HCEC 1CT (cell line): Measurements from ENCODE around the gene TTYH2.
"Not testable (repeated sequence)": the region's sequence is repeated elsewhere in the genome, so short reads cannot be mapped to it uniquely, and the experiment has no call there.

ENCODE experiments used
- DNase-seq: peaks from one replicate; pipeline ENCODE4 v3.0.0-alpha.2; 2017

TTYH2 gene, protein sequence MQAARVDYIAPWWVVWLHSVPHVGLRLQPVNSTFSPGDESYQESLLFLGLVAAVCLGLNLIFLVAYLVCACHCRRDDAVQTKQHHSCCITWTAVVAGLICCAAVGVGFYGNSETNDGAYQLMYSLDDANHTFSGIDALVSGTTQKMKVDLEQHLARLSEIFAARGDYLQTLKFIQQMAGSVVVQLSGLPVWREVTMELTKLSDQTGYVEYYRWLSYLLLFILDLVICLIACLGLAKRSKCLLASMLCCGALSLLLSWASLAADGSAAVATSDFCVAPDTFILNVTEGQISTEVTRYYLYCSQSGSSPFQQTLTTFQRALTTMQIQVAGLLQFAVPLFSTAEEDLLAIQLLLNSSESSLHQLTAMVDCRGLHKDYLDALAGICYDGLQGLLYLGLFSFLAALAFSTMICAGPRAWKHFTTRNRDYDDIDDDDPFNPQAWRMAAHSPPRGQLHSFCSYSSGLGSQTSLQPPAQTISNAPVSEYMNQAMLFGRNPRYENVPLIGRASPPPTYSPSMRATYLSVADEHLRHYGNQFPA

DNA sequence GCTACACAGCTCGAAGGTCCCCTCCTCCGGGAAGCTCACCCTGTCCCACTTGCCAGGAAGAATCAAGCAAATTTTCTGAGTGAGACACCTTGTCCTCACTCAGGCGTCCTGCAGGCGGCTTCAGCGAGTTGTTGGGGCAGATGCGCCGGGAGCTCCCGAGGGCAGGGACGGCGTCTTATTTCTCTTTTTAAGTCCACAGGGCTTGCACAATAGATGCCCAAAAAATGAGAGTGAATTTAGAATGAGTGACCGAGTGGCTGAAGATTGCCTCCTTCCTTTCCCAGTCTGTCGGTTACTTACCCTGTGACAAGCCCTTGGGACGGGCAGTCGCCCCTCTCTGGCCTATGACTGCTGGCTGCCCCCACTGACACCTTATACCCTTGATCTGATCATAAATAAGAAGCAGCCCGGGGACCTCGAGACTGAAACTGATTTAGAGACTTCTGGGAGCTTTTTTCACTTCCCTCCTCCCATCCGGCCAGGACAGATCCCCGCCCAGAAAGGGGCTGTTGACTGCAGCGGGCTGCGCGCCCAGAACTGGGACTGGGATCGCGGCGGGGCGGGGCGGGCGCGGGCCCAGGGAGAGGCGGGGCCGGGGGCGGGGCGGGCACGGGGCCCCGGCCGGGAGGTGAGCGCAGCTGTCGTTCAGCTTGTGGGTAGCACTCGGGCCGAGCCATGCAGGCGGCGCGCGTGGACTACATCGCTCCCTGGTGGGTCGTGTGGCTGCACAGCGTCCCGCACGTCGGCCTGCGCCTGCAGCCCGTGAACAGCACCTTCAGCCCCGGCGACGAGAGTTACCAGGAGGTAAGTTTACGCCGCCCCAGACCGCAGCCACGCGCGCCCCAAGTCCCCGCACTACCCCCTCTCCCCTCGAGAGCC is at the start of gene TTYH2:
Gene TTYH2 (plus strand): TSS at position 659 of the 879 bp plus-strand sequence. CDS start 17 bp downstream, at position 676.
- DNase-seq, result peak; percentile 83

DNA sequence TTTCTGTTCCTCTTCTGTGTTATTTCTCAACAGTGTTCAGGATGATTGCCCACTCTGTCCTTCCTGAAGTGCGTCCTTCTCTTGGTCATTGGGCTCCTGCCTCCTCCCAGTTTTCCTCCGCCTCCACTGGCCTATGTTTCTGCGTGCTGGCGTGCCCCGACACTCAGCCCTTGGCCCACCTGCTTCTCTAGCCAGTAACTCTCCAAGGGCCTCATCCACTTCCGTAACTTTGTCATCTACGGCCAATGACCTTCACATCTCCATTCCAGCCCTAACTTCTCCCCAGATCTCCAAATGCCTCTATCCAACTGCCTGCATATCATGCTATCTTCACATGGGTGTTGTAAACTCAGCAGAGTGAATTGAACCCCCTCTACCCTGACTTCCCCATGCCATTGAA is 49.5 kb upstream of the TTYH2 start:
- DNase-seq, result no peak

DNA sequence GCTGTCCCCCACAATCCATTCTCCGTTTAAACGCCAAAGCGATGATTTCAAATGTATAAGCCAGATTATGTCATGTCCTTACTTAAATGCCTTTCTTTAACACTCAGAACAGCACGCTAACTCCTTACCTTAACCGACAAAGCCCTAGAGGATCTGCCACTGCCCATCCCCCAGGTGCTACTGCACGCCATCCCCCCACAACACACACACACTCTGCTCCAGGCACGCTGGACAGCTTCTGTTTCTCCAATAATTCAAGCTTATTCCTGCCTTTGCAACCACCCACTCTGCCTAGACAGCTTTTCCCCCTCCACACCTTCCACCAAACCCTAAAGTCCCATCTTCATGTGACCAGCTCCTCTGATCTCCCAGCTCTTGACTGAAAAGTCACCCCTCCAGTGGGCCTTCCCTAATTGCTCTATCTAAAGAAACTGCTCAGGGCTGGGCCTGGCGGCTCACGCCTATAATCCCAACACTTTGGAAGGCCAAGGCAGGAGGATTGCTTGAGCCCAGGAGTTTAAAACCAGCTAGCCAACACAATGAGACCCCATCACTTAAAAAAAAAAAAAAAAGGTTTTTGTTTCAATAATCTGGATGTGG is 48.8 kb upstream of the TTYH2 start:
- DNase-seq, result no peak

DNA sequence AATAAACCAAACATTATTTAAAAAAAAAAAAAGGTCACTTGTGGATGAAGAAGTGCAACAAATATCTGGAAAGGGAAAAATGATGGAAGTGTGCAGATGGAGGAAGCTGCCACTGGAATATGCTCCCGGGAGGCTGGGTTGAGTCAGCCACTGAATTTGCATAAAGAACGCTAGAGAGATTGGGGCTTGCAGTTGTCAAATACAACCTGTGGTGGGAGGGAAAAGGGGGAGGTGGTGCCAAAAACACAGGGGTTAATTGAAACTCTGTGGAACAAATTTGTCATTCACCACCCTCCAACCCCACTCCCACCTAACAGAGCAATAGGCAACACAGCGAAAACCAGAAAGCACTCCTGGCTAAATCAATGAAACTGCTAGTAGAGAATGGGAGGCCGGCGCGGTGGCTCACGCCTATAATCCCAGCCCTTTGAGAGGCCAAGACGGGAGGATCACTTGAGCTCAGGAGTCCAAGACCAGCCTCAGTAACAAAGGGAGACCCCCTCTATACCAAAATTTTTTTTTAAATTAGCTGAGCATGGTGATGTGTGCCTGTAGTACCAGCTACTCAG is 47.5 kb upstream of the TTYH2 start:
- no peak for DNase-seq

DNA sequence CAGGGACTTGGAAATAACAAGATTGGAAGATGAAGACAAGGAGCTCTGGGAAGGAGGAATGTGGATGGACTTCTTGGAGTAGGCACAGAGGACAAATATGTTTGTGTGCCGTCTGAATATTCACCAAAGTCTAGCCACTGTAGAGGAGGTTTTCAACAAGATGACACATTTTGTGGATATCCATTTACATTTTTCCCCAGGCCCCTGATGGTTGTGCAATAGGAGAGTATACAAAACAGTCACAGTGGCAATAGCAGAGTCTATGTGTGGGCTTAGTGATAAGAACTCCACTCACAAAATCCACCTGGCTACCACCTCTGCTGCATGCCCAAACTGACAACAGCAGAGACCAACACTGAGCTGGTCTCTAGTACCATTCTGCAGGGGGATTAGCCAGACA is 42.4 kb upstream of the TTYH2 start:
- DNase-seq, result no peak

DNA sequence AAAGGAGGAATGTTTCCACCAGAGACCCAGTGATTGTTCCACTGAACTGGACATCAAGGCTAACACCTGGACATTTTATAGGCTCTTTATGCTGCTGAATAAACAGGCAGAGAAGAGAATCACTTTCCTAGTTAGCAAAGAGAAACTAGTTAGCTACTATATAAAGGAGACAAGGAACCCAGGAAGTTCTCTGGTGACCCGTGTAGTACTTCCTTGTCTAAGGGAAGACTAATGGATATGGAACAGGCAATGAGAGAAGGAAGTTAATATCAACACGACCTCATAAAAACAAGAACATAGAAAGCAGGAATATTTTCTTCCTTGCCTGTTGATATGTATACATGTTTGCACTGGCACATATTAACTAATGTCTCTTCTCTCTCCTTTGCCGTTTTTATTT is 40.7 kb upstream of the TTYH2 start:
- DNase-seq, result no peak

DNA sequence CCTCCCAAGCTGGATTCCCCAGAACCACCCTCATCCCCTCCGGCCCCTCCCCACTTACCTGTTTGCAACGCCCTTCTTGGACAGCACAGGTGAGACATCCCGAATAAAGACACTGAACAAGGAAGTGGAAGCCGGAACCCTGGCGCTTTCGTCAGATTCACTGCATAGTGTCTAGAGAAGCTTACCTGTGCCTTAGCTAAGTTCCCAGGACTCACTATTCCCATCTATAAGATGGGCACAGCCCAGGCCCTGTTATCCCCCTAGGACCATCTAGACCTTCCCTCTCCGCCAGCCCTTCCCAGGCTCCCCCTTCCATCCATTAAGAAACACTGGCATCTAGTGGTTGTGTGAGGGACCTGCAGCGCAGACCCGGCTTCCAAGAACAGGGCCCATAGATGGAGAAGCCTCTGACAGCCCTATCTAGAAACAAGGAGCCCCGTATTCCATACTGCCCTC is 36.8 kb upstream of the TTYH2 start:
- DNase-seq, result peak; percentile 43

DNA sequence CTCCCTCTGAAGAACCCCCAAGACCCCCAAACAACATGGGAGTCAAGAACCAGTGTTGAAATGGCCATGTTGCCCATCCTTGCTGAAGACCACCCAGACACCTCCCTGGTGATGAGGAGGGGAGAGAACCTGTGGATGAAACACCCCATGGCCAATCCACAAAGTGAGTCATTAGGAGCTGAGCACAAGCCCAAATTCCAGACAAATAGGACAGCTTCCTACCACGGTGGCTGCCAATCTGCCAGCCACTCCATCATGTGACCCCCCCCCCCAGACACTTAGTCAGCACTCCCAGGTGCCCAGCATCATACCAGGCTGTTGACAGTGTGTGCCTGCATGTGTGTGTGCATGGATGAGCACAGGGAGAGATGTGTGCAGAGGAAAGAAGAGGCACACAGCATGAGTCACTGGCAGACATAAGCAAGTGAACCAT is 36.3 kb upstream of the TTYH2 start:
- peak; percentile 20 for DNase-seq

DNA sequence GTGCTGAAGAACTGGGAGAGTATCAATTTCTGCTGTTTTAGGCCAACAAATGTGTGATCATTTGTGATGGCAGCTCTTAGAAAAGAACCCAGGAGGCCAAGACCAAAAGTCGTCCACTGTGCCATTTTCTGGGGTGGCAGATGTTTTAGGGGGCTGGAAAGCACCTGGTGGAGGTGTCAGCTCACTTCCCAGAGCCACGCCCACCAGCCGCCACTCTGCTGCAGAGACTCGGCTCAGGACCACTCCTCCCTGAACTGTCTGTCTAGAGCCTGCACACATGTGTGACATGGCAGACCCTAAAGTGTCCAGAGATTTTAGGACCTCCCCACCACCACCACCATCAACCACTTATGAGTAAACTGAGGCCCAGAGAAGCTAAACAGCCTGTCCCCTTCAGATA is 33.8 kb upstream of the TTYH2 start:
- no peak for DNase-seq

DNA sequence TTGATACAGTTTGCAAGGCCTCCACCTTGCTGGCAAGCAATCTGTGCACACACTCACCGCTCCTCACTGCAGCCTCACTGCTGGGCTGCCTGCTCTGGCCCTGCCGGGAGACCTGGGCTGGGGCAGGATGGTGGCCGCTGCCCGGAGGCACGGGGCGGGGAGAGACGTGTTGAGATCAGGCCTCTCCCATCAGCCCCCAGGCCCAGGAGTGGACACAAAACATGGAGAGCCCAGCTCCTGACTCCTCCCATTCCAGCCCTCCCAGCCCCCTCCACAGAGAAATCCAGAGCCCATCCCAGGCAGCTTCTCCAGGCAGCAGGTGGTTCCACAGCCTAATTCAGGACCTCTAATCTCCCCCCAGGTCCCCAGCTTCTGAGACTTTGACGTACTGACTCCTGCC is 33.0 kb upstream of the TTYH2 start:
- no peak for DNase-seq

DNA sequence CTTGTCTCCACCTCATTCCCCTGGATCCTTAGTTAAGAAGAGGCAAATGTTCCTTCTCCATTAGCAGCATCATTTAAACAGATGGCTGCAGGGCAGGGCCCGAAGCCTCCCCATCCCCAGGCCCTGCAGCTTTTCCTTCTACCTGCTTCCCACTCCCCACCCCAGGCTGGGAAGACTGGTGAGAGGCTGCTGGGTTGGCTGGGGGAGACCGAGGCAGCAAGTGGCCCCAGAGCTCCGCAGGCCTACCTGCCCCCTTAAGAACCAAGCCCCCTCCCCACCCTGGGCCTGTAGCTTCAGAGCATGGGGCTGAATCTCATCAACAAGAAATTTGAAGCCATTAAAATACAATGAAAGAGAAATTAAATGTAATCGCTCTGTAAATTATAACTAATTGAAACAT is 32.0 kb upstream of the TTYH2 start:
- DNase-seq, result no peak

DNA sequence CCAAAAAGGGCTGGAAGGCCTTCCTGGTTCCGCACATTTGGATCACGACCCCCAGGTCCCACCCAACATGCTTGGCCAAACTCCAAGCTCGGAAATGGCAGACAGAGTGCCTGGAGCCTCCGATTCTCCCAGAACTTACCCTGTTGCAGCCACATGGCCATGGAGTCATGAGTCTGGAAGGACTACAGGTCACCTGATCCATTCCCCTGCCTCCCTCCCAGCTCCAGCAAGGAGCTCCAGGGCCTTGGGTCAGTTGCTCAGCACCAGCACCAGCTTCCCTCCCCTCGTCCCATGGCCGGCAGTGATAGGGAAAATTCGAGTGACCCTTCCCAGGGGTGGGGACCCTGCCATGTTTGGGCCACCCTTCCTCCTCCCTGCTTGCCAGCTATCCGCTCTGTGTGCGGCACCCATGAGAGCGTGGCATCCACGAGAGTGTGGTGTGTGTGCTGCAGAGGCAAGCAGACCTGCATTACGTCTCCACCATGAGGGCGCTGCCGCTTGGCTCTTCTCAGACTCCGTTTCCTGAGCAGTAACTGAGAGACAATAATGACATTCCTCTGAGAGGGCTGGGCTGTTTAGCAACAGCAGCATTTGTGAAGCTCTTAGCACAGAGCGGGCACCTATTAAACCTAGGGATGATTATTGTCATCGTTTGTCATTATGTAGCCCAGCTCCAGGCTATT is 31.2 kb upstream of the TTYH2 start:
- DNase-seq, result no peak

DNA sequence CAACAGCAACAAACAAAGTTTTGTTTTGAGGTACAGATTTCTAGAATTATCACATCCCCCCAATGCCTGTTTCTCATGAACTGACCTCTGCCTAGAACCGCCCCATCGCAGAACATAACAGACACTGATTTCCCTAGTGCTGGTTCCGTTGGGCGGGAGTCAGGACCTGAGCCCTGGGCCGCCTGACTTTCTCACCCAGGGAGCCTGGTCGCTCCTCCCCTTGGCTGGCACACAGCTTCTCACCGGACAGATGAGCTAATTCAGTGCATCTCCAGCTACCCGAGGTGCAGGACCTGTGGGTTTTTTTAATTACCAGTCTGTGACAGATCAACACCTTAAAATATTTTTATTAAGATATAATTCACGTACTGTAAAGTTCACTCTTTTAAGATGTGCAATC is 30.0 kb upstream of the TTYH2 start:
- DNase-seq, result no peak

DNA sequence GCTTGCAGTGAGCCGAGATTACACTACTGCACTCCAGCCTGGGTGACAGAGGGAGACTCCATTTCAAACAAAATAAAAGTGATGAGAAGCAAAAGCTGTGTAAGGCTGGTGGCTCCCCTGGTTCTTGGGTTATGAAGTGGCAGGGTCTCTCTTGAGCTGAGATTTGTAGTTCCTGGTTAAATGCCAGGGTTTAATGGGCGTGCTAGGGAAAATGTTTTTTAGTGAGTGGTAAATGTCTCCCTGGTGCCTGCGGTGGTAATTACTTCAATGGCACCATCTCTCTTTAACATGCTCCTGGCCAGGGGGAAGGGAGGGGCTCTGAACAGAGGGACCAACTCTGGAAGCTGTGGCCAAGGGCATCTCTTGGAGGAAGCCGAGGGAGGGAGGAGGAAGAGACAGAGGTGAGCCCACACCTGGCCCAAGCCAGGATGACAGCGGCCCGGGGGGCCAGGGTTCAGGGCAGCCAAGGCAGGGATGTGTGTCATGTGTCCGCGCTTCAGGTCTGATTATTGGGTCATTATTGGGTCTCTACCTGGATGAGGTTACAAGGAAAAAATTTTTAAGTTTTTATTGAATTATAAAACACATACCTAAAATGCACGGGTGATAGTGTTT is 27.7 kb upstream of the TTYH2 start:
- no peak for DNase-seq

DNA sequence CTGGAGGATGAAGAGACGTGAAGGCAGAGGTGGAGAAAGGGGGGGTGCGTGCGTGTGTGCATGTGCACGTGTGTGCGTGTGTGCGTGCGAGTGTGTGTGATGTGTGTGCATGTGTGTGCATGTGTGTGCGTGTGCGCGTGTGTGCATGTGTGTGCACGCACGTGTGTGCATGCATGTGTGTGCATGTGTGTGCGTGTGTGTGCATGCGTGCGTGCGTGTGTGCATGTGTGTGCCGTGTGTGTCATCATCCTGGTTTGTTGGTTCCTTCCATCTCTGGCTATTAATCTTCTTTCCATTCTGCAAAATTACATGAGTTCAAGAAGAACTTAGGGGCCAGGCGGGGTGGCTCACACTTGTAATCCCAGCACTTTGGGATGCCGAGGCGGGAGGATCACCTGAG is 26.9 kb upstream of the TTYH2 start:
- no peak for DNase-seq

DNA sequence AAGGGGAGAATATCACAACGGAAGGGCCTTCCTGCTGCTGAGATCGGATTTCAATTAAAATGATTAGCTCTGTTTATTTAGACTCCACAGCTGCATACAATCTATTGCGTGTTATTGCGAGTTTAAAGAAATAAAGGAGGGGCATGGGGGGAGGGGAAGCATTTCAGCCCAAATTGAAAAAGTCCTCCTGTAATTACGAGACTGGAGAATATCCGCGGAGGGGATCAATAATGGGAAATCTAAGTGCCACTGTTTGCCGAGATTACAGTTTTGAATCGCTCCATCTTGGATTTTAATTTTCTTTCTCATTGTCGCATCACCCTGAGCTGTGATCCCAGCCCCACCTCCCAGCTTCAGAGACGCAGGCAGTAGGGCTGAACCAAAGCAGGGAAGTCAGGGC is 25.6 kb upstream of the TTYH2 start:
- DNase-seq, result no peak

DNA sequence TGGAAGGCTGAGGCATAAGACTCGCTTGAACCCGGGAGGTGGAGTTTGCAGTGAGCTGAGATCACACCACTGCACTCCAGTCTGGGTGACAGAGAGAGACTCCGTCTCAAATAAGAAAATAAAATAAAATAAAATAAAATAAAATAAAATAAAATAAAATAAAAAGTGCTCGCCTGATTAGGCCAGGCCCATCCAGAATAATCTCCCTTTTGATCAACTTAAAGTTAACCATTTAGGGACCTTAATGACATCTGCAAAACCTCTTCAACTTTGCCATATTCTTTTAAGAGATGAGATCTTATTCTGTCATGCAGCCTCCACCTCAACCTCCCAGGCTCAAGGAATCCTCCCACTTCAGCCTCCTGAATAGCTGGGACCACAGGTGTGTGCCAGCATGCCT is 24.7 kb upstream of the TTYH2 start:
- not testable (repeated sequence) for DNase-seq

DNA sequence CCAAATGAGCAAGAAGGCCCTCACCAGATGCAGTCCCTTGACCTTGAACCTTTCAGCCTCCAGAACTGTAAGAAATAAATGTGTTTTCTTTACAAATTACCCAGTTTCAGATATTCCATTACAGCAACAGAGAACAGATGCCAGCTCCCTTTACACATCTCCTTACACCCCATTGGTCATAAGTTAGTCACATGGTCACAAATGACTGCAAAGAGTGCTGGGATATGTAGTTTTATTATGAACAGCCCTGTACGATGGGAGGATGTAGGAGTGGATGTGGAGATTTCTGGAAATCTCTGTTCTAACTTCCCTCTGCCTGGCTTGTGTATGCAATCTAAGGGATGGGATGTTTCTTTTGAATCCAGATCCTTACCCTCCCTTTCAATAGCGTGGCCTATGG is 23.2 kb upstream of the TTYH2 start:
- peak; percentile 35 for DNase-seq

DNA sequence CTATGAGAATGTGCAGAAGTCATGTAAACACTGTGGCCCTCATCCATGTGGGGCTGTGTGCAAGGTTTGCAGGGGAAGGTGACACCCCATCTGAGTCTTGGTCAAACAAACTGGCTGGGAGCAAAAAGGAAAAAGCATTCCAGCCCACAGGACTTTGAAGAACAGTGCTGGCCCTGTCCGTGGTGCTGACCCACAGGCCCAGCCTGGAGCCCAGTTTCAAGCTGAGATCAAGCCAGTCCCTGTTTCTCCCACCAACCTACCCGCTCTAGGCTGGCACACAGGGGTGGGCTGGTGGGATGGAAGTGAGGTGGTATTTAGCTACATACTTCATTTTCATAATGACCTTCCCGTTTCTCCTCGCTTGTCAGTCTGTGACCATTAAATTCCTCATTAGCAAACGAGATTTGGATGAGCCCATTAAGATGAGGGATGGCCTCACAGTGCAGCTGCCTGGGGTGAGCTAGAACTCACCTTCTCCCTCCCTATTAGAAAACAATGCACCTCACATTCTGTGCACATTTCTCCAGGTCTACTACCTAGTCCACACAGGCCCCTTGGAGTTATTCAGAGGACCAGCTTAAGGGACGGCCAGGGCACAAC is 22.5 kb upstream of the TTYH2 start:
- DNase-seq, result peak; percentile 15

DNA sequence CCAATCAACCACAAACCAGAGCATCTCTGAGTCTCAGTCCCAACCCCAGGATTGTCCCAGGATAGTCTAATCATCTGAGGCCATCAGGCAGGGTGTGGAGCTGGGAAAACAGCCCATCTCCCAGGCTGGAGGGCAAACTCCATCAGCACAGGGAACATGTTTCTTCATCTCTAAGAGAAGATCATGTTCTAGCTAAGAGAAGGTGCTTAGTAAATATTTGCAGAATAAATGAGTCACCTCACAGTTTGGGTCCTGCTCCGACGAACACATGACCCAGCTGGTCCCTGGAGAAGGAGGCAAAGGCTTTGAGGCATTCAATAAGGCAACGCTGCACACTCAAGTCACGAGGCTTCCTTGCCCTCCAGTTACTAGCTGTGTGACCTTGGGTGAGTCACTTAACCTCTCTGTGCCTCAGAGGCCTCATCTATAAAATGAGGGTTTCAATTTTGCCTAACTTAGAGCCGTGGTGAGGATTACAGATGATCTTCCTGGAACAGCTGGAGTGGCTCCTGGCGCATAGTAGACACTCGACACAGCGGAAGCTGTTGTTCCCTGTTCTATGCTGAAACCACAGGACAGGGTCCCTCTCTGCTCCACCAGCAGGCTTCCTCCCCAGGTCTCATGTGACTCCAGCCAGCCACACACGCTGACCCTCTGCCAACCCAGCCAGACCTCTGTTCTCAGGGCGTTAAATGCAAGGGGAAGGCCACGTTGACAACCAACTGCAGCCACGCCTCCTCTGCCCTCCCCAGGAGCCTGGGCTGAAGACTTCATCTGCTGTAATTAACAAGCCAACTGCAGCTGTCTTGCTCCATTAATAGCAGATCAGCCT is 20.2 kb upstream of the TTYH2 start:
- DNase-seq, result peak; percentile 90
